Natural killer cell (primary cell): ENCODE results near the gene PDS5B. TPM values are rescaled to one million over a fixed set of nuclear protein-coding genes. Genes with fewer than 3 reads are reported as not detected.

Source experiments
- ATAC-seq, 3 donors: fragments of 150-1000 bp in 2 of 3; fragments of 200-7000 bp in 1 of 3; cut with Tn5 transposase; 1 replicate in 1 of 3; 2 replicates in 2 of 3; pipeline ENCODE4 v1.10.0; 2021; ENCODE audit warnings: mild to moderate bottlenecking in 2 of 3, moderate library complexity in 2 of 3
- DNase-seq, 2 donors: peaks; one replicate each; pipeline versions ENCODE4 v3.0.0 to v3.0.0-alpha.2; 2013 to 2021; ENCODE audit warnings: mixed read lengths in 1 of 2
- H3K27ac ChIP-seq: one replicate; pipeline ENCODE4 v1.5.1; 2013; ENCODE audit warnings: mild to moderate bottlenecking, low read length
- H3K27me3 ChIP-seq: one replicate; pipeline ENCODE4 v1.6.1; 2013; ENCODE audit warnings: low read length; ENCODE audit not compliant: control insufficient read depth, insufficient read depth
- H3K36me3 ChIP-seq: one replicate; pipeline ENCODE4 v1.6.1; 2013; ENCODE audit warnings: low read length; ENCODE audit not compliant: control insufficient read depth, insufficient read depth
- H3K4me1 ChIP-seq: one replicate; pipeline ENCODE4 v1.6.1; 2013; ENCODE audit warnings: low read length; ENCODE audit not compliant: control insufficient read depth, insufficient read depth
- H3K4me3 ChIP-seq: one replicate; pipeline ENCODE4 v1.5.1; 2013; ENCODE audit warnings: low read length
- H3K9me3 ChIP-seq: one replicate; pipeline ENCODE4 v1.6.1; 2013; ENCODE audit warnings: low read length; ENCODE audit not compliant: control insufficient read depth, insufficient read depth
- H3K27ac Mint-ChIP-seq, 2 donors: one replicate each; pipeline ENCODE4 v1.8.0; 2022; ENCODE audit warnings: mild to moderate bottlenecking in 2 of 2, mixed read lengths in 2 of 2, moderate library complexity in 1 of 2
- H3K27me3 Mint-ChIP-seq, 2 donors: one replicate each; pipeline ENCODE4 v1.8.0; 2022; ENCODE audit warnings: low read depth in 2 of 2, mixed read lengths in 2 of 2
- H3K36me3 Mint-ChIP-seq: one replicate; pipeline ENCODE4 v1.8.0; 2022; ENCODE audit warnings: mixed read lengths
- H3K4me1 Mint-ChIP-seq, 2 donors: one replicate each; pipeline ENCODE4 v1.8.0; 2022; ENCODE audit warnings: mixed read lengths in 2 of 2
- H3K4me3 Mint-ChIP-seq: one replicate; pipeline ENCODE4 v1.8.0; 2022; ENCODE audit warnings: mild to moderate bottlenecking, moderate library complexity, mixed read lengths
- H3K9me3 Mint-ChIP-seq, 2 donors: one replicate each; pipeline ENCODE4 v1.8.0; 2022; ENCODE audit warnings: mixed read lengths in 2 of 2
- WGBS: methylation state at CpG from one replicate; pipeline ENCODE4 v1.1.7; 2013; ENCODE audit warnings: missing lambda C conversion rate; ENCODE audit not compliant: insufficient coverage; 5-methylcytosine and 5-hydroxymethylcytosine counted together
- intact Hi-C: fragments of 100-400 bp; cut with micrococcal nuclease; formaldehyde crosslinking; loops from one replicate; pipeline ENCODE4 v1.14.2; 2022
- total RNA-seq, 4 donors: library from RNA; stranded (reverse); fragments of 120-200 nt in 1 of 4; gene quantifications; one replicate each; pipeline versions ENCODE4 v1.2.3 to v1.2.4, GENCODE V29; 2013 to 2022
- TF ChIP-seq, protein P1 (sequence below): fragments of 200-600 bp; IDR thresholded peaks from one replicate; pipeline ENCODE4 v1.8.0; 2022; ENCODE audit warnings: antibody characterized with exemption

Gene PDS5B
- total RNA-seq, 3 donors from 2014 or later (not counting 1 experiment from before 2014, with no cell fraction given) = 59.4 to 70.6 (median 64.7) TPM

DNA sequence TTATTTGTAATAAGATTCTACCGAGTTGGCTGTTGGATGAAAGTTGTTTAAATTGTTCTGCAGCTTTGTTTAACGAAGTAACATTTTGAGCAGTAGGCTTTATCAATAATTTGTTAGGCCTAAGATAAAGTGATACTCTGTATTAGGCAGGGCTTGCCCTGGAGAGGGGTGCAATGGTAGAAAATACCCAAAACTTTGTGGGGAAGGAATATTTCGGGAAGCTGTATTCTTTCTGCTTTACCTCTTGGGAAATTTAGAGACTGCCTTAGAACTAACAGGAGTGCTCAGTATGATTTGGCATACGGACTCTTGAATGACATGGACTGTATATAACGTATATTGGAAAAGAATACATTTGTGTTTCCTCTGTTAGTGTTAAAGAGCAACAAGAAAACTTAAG is 2.5 kb downstream of the PDS5B start:
- intact Hi-C loops = loop anchor here (5.0 kb wide), 1 partner anchor 79 kb away; no protein-coding TSS in a partner anchor
- peak overlapping the region; percentile 94 to 95 for H3K27ac Mint-ChIP-seq

DNA sequence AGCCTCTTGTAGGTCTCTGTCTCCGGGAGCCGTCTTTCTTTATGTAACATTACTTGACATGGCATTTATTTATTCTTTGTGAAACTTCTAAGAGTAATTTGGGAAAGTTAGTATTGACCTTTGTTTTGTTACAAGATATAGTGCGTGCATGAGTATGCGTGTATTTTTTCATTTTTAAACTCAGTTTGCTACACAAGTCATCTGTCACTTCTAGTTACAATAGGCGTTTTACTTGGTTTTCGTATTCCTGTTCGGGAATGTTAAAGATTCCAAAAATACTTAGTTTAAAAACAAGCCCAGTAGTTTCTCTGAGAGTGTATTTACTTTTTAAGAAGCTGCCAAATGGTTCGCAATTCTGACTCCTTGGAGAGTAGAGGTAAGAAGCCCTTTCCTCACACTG is 3.2 kb downstream of the PDS5B start:
- intact Hi-C loops = loop anchor here (5.0 kb wide), 1 partner anchor 78 kb away; no protein-coding TSS in a partner anchor
- H3K4me1 ChIP-seq = peaks cover 9% of the 10 kb centered on the region
- Mint-ChIP-seq H3K9me3 (no peaks in the 10 kb centered on the region), H3K36me3 (no peaks in the 10 kb centered on the region), H3K4me1 (peaks cover 66 to 67% of the 10 kb centered on the region in 2 donors), H3K4me3 (peak overlapping the region; percentile 70), H3K27ac (peak overlapping the region in 1 of 2 donors; percentile 95), H3K27me3 (no peaks in the 10 kb centered on the region)
- no peaks in the 10 kb centered on the region for H3K36me3 ChIP-seq
- H3K9me3 ChIP-seq = no peaks in the 10 kb centered on the region
- TF ChIP-seq, protein P1, sequence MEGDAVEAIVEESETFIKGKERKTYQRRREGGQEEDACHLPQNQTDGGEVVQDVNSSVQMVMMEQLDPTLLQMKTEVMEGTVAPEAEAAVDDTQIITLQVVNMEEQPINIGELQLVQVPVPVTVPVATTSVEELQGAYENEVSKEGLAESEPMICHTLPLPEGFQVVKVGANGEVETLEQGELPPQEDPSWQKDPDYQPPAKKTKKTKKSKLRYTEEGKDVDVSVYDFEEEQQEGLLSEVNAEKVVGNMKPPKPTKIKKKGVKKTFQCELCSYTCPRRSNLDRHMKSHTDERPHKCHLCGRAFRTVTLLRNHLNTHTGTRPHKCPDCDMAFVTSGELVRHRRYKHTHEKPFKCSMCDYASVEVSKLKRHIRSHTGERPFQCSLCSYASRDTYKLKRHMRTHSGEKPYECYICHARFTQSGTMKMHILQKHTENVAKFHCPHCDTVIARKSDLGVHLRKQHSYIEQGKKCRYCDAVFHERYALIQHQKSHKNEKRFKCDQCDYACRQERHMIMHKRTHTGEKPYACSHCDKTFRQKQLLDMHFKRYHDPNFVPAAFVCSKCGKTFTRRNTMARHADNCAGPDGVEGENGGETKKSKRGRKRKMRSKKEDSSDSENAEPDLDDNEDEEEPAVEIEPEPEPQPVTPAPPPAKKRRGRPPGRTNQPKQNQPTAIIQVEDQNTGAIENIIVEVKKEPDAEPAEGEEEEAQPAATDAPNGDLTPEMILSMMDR = no peak
- ATAC-seq = no peak
- WGBS = 98% methylated on average over 6 of the region's 8 CpGs
- no peaks in the 10 kb centered on the region for H3K27me3 ChIP-seq
- DNase-seq = no peak
- H3K4me3 ChIP-seq = no peak overlapping the region
- no peak overlapping the region for H3K27ac ChIP-seq

More for the DNA sequence above, 2.5 kb downstream of the PDS5B start:
- no peak for DNase-seq
- WGBS = 80% methylated on average over 3 of the region's 5 CpGs
- Histone ChIP-seq H3K4me1 (peaks cover 9% of the 10 kb centered on the region), H3K27ac (no peak overlapping the region), H3K36me3 (no peaks in the 10 kb centered on the region), H3K27me3 (no peaks in the 10 kb centered on the region), H3K4me3 (no peak overlapping the region), H3K9me3 (no peaks in the 10 kb centered on the region)
- Mint-ChIP-seq H3K4me1 (peaks cover 58 to 60% of the 10 kb centered on the region in 2 donors), H3K36me3 (no peaks in the 10 kb centered on the region), H3K9me3 (no peaks in the 10 kb centered on the region), H3K27me3 (no peaks in the 10 kb centered on the region), H3K4me3 (peak overlapping the region; percentile 72)
- ATAC-seq = no peak
- TF ChIP-seq, protein P1 = no peak

DNA sequence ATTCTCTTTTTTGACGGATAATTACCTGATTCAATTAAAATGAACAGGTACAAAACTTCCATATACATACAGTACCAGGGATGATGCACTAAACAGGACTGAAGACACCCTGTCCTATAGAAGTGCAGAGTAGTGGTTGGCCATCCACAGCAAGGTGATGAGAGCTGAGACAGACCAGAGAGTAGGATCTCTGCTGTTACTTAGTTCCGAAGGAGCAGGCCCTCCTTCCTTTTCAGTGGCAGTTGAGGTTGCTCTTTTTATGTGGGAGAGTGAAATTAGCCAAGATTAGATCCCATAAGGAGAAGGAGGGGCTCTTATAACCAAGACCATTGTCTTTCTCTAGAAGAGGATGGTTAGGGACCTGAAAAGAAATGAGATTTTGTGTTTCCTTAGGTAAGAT is 4.0 kb downstream of the PDS5B start:
- H3K9me3 Mint-ChIP-seq = no peaks in the 10 kb centered on the region
- no peak for DNase-seq
- intact Hi-C loops = no loop called here
- ATAC-seq = no peak
- TF ChIP-seq, protein P1 = no peak
- no peaks in the 10 kb centered on the region for H3K27me3 Mint-ChIP-seq
- H3K4me1 Mint-ChIP-seq = peaks cover 72 to 73% of the 10 kb centered on the region in 2 donors
- no peaks in the 10 kb centered on the region for H3K27me3 ChIP-seq
- H3K9me3 ChIP-seq = no peaks in the 10 kb centered on the region
- no peak overlapping the region for H3K4me3 ChIP-seq
- no peaks in the 10 kb centered on the region for H3K36me3 Mint-ChIP-seq
- no peak overlapping the region for H3K27ac Mint-ChIP-seq
- H3K4me1 ChIP-seq = peaks cover 8% of the 10 kb centered on the region
- H3K27ac ChIP-seq = no peak overlapping the region
- 88% methylated on average over 1 of the region's 2 CpGs for WGBS
- H3K4me3 Mint-ChIP-seq = no peak overlapping the region
- H3K36me3 ChIP-seq = no peaks in the 10 kb centered on the region

DNA sequence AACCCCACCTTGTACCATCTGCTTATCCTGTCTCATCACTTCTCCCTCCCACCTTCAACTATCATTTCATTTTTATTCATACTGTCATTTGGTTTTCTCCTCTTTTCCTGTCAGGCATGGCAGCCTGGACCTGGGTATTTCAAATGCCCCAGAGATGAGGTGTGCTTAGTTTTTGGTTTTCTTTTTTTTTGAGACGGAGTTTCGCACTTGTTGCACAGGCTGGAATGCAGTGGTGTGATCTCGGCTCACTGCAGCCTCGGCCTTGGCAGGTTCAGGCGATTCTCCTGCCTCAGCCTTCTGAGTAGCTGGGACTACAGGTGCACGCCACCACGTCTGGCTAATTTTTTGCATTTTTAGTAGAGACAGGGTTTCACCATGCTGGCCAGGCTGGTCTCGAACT is 5.8 kb downstream of the PDS5B start:
- intact Hi-C loops = no loop called here
- no peak for DNase-seq
- 94% methylated on average over 8 of the region's 8 CpGs for WGBS
- TF ChIP-seq, protein P1 = no peak
- Mint-ChIP-seq H3K9me3 (no peaks in the 10 kb centered on the region), H3K27ac (no peak overlapping the region), H3K36me3 (no peaks in the 10 kb centered on the region), H3K4me3 (no peak overlapping the region), H3K27me3 (no peaks in the 10 kb centered on the region), H3K4me1 (peaks cover 82 to 83% of the 10 kb centered on the region in 2 donors)
- H3K4me3 ChIP-seq = no peak overlapping the region
- ATAC-seq = no peak
- no peaks in the 10 kb centered on the region for H3K9me3 ChIP-seq
- H3K36me3 ChIP-seq = no peaks in the 10 kb centered on the region
- H3K4me1 ChIP-seq = peaks cover 5% of the 10 kb centered on the region
- no peak overlapping the region for H3K27ac ChIP-seq
- H3K27me3 ChIP-seq = no peaks in the 10 kb centered on the region
